IPS-20b (cell line): ENCODE measurements around the gene FGA.

Experiments
- H3K27ac ChIP-seq: one replicate; pipeline ENCODE4 v1.5.1; 2013; ENCODE audit warnings: low read length
- H3K27me3 ChIP-seq: 2 replicates; pipeline ENCODE4 v1.6.1; 2013; ENCODE audit warnings: mild to moderate bottlenecking, low read length, inconsistent platforms; ENCODE audit not compliant: insufficient read depth
- H3K36me3 ChIP-seq: 2 replicates; pipeline ENCODE4 v1.6.1; 2013; ENCODE audit warnings: low read depth, mild to moderate bottlenecking, inconsistent platforms, low read length, moderate library complexity; ENCODE audit not compliant: insufficient read depth
- H3K4me1 ChIP-seq: 2 replicates; pipeline ENCODE4 v1.6.1; 2013; ENCODE audit warnings: mild to moderate bottlenecking, control low read depth, inconsistent platforms, low read length, moderate library complexity; ENCODE audit not compliant: insufficient read depth
- H3K4me3 ChIP-seq: 2 replicates; pipeline ENCODE4 v1.5.1; 2013; ENCODE audit warnings: mild to moderate bottlenecking, low read length, inconsistent platforms
- H3K9ac ChIP-seq: 2 replicates; pipeline ENCODE4 v1.6.1; 2013; ENCODE audit warnings: low read depth, mild to moderate bottlenecking, inconsistent platforms, low read length, moderate library complexity
- H3K9me3 ChIP-seq: 2 replicates; pipeline ENCODE4 v1.6.1; 2013; ENCODE audit warnings: mild to moderate bottlenecking, low read depth, low read length, inconsistent platforms; ENCODE audit not compliant: insufficient read depth

FGA gene

DNA sequence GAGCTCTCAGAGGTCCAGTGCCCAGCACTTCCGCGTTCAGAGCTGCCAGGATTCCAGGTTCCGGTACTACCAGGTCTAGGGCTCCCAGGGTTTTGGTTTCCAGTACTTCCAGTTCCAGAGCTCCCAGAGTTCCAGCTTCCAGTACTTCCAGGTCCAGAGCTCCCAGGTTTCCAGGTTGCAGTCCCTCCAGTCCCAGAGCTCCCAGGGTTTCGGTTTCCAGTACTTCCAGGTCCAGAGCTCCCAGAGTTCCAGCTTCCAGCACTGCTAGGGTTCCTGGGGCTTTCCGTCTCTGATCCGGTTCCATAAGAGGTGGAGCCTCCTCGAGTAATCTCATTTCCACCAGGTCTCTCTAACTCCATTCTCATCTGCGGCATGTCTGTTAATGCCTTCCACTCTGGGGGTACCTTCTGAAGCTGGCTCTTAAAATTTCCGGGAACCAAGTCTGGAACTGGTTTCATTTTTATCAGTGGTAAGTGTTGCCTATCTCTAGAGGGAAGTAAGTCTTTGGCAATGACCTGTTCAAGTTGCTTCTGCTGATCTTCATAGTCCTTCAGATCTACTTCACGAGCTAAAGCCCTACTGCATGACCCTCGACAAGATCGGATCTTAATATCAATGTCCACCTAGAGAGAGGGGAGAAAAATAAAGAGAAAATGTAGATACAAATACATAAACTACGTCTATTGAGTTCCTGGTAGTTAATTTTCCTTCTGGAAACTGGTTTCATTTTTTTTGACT, 4.1 kb downstream of the FGA start:
- Histone ChIP-seq H3K4me3 (no peak overlapping the region), H3K27ac (no peak overlapping the region), H3K27me3 (no peaks in the 10 kb centered on the region), H3K9me3 (no peaks in the 10 kb centered on the region), H3K36me3 (no peaks in the 10 kb centered on the region), H3K4me1 (no peaks in the 10 kb centered on the region), H3K9ac (no peak overlapping the region)

- Histone ChIP-seq H3K4me3 (no peak overlapping the region), H3K9me3 (no peaks in the 10 kb centered on the region), H3K4me1 (no peaks in the 10 kb centered on the region), H3K36me3 (no peaks in the 10 kb centered on the region), H3K27me3 (no peaks in the 10 kb centered on the region), H3K9ac (no peak overlapping the region), H3K27ac (no peak overlapping the region)
Measured at GRCh38 chr4:154585369-154586018, 5.0 kb downstream of the FGA start.

DNA sequence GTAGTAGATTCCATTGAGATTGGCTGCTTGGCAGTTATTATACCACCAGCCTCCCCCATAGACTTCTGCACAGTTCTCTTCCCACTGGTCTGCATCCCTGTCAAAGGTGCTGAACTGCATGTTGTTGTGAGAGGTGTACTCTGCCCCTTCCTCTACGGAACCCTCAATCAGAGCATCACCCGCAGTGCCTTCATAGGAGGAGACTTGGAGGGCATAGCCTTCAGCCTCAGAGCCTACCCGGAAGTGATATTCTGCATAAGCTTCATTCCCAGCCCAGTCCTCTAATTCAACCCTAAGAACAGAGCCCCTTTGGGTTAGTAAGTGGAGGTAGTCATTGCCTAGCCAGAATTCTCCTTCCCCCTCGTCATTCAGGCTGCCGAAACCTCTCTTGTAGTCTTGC, 6.3 kb downstream of the FGA start:
- Histone ChIP-seq H3K4me1 (no peaks in the 10 kb centered on the region), H3K4me3 (no peak overlapping the region), H3K36me3 (no peaks in the 10 kb centered on the region), H3K27ac (no peak overlapping the region), H3K27me3 (no peaks in the 10 kb centered on the region), H3K9me3 (no peaks in the 10 kb centered on the region), H3K9ac (no peak overlapping the region)

DNA sequence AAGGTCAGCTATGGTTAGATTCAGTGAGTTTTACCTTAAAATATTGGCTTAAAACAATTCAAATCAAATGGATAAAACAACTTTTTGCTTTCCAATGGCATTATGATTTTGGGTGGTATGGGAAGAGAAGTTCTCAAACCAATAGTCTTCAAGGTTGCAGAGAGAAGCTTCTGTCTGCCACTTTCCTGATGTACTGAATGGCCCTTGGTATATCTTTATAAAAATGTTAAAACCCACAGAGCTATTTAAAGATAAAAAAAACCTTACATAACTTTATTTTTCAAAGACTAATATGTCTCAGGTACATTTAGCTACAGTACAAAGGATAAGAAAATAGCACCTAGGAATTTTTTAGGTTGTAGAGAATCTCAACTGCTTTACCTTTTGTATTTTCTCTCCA, 6.9 kb downstream of the FGA start:
- Histone ChIP-seq H3K4me1 (no peaks in the 10 kb centered on the region), H3K36me3 (no peaks in the 10 kb centered on the region), H3K9ac (no peak overlapping the region), H3K27me3 (no peaks in the 10 kb centered on the region), H3K9me3 (no peaks in the 10 kb centered on the region), H3K27ac (no peak overlapping the region), H3K4me3 (no peak overlapping the region)

DNA sequence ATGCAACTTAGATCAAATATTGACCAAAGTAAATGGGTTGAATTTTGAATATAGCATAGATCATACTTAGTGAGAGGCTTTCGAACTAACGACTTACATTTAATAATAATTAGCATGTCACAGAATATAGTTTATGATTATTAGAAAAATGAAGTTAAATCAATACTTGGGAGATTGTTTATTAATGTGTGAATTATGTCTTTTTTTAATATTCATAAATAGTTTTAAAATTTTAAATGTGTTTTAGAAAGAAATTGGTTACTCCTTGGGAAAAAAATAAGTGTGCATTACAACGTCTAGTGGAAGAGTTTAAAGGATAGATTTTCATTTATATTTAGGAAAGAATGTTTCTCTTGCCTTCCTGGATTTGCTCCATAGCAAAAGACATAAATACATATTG, 7.3 kb downstream of the FGA start:
- Histone ChIP-seq H3K4me3 (no peak overlapping the region), H3K27me3 (no peaks in the 10 kb centered on the region), H3K36me3 (no peaks in the 10 kb centered on the region), H3K9ac (no peak overlapping the region), H3K9me3 (no peaks in the 10 kb centered on the region), H3K27ac (no peak overlapping the region), H3K4me1 (no peaks in the 10 kb centered on the region)

GRCh38 chr4:154582723-154583122, 7.8 kb downstream of the FGA start:
- Histone ChIP-seq H3K27me3 (no peaks in the 10 kb centered on the region), H3K9me3 (no peaks in the 10 kb centered on the region), H3K4me3 (no peak overlapping the region), H3K27ac (no peak overlapping the region), H3K36me3 (no peaks in the 10 kb centered on the region), H3K9ac (no peak overlapping the region), H3K4me1 (no peaks in the 10 kb centered on the region)

GRCh38 chr4:154579927-154580326, 10.6 kb downstream of the FGA start:
- H3K27ac ChIP-seq: no peak overlapping the region
- no peak overlapping the region for H3K4me3 ChIP-seq
- no peaks in the 10 kb centered on the region for H3K4me1 ChIP-seq
- no peaks in the 10 kb centered on the region for H3K27me3 ChIP-seq
- H3K9me3 ChIP-seq: no peaks in the 10 kb centered on the region
- no peaks in the 10 kb centered on the region for H3K36me3 ChIP-seq
- no peak overlapping the region for H3K9ac ChIP-seq

- no peaks in the 10 kb centered on the region for H3K4me1 ChIP-seq
- H3K9me3 ChIP-seq: no peaks in the 10 kb centered on the region
- H3K36me3 ChIP-seq: no peaks in the 10 kb centered on the region
- no peak overlapping the region for H3K27ac ChIP-seq
- no peak overlapping the region for H3K4me3 ChIP-seq
- H3K9ac ChIP-seq: no peak overlapping the region
- no peaks in the 10 kb centered on the region for H3K27me3 ChIP-seq
Measured at GRCh38 chr4:154578919-154579318, 11.6 kb downstream of the FGA start.

DNA sequence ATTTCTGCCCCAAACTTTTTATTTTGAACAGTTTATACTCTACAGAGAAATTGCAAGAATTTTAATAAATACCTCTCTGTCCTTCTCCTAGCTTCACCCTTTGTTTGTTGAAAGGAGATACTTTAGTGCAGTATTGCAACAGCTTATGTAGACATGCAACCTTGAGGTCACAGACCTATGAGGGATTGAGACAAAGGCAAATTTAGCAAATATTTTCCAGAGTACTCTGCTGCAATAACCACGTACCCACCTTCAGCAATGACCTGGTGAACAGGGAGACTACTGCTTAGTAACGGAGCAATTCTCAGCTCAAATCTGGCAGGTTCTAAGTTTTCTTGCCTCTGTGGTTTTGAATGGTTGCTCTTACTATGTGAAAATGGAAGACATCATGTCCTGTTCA, 13.2 kb downstream of the FGA start:
- no peaks in the 10 kb centered on the region for H3K9me3 ChIP-seq
- no peaks in the 10 kb centered on the region for H3K36me3 ChIP-seq
- no peak overlapping the region for H3K4me3 ChIP-seq
- H3K27ac ChIP-seq: no peak overlapping the region
- H3K9ac ChIP-seq: no peak overlapping the region
- no peaks in the 10 kb centered on the region for H3K4me1 ChIP-seq
- no peaks in the 10 kb centered on the region for H3K27me3 ChIP-seq

DNA sequence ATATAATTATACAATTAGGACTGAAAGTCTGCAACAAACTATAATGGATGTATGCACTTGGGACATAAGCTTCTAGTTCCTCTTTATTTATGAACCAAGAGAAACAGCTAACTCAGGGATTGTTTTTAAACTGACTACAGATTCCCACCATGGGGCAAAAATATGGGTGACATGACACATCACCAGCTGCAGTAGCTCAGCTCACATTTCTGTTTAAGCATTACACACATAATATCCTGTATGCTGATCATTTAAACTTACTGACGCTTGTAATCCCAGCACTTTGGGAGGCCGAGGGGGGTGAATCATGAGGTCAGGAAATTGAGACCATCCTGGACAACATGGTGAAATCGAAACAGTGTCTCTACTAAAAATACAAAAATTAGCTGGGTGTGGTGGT, 16.2 kb downstream of the FGA start:
- Histone ChIP-seq H3K4me3 (no peak overlapping the region), H3K9ac (no peak overlapping the region), H3K36me3 (no peaks in the 10 kb centered on the region), H3K27me3 (no peaks in the 10 kb centered on the region), H3K4me1 (no peaks in the 10 kb centered on the region), H3K9me3 (no peaks in the 10 kb centered on the region), H3K27ac (no peak overlapping the region)

- H3K27me3 ChIP-seq: no peaks in the 10 kb centered on the region
- H3K36me3 ChIP-seq: no peaks in the 10 kb centered on the region
- no peak overlapping the region for H3K9ac ChIP-seq
- no peak overlapping the region for H3K27ac ChIP-seq
- H3K9me3 ChIP-seq: no peaks in the 10 kb centered on the region
- no peak overlapping the region for H3K4me3 ChIP-seq
- no peaks in the 10 kb centered on the region for H3K4me1 ChIP-seq
Measured at GRCh38 chr4:154573190-154573870, 17.2 kb downstream of the FGA start.

DNA sequence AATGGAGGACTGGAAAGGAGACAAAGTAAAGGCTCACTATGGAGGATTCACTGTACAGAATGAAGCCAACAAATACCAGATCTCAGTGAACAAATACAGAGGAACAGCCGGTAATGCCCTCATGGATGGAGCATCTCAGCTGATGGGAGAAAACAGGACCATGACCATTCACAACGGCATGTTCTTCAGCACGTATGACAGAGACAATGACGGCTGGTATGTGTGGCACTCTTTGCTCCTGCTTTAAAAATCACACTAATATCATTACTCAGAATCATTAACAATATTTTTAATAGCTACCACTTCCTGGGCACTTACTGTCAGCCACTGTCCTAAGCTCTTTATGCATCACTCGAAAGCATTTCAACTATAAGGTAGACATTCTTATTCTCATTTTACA, 21.0 kb downstream of the FGA start:
- Histone ChIP-seq H3K9ac (no peak overlapping the region), H3K4me3 (no peak overlapping the region), H3K36me3 (no peaks in the 10 kb centered on the region), H3K27me3 (no peaks in the 10 kb centered on the region), H3K9me3 (no peaks in the 10 kb centered on the region), H3K4me1 (no peaks in the 10 kb centered on the region), H3K27ac (no peak overlapping the region)
